ENCODE measurements around the gene SCUBE1. TPM values are rescaled to one million over a fixed set of nuclear protein-coding genes. Genes with fewer than 3 reads are reported as not detected.

SCUBE1 gene
- total RNA-seq, 1 experiment from 2014 or later = 3.9 TPM

DNA sequence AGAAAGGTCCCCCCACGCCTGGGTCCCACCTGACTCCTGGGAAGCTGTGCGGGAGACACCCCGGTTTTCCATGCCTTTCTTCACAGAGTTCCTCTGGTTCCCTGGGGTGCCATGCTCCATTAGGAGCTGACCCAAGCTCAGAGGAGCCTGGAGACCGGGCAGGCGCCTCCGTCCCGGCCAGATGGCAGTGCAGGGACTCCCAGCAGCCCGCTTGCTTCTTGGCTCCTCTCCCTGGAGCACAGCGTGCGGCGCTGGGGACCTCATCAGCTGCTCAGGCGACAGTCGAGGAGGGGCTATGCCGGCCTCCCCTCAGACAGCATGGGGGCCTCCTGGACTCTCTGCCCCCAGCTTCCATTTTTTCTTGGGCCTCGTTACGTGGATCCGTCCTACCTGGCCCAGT is 143.1 kb downstream of the SCUBE1 start (continued):
- no peak for TF ChIP-seq EZH2 (IDR thresholded peaks at IDR 0.05)
- TF ChIP-seq, protein P1, sequence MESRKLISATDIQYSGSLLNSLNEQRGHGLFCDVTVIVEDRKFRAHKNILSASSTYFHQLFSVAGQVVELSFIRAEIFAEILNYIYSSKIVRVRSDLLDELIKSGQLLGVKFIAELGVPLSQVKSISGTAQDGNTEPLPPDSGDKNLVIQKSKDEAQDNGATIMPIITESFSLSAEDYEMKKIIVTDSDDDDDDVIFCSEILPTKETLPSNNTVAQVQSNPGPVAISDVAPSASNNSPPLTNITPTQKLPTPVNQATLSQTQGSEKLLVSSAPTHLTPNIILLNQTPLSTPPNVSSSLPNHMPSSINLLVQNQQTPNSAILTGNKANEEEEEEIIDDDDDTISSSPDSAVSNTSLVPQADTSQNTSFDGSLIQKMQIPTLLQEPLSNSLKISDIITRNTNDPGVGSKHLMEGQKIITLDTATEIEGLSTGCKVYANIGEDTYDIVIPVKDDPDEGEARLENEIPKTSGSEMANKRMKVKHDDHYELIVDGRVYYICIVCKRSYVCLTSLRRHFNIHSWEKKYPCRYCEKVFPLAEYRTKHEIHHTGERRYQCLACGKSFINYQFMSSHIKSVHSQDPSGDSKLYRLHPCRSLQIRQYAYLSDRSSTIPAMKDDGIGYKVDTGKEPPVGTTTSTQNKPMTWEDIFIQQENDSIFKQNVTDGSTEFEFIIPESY (IDR thresholded peaks at IDR 0.05; ENCODE audit: extremely low read depth, insufficient replicate concordance, low read length) = no peak

DNA sequence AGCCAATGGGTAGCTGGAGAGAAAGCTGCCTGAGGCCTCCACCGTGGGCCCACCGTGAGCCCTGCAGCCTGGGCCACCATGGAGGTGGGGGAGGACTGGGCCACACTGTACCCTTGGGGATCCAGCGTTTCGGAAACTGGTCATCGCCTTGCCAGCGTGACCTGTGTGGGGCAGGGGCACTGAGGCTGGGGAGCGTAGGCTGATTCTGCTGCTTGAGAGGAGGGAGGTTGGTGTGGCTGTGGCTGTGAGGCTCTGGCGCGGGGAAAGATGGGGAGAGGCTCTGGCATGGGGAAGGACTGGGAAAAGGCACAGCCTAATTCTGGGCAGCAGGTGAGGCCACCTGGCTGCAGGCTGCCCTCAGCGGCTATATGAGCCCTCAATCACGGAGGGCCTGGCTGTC is 143.6 kb downstream of the SCUBE1 start:
- Histone ChIP-seq H3K9ac (ENCODE audit: low read length) (no peak overlapping the region), H3K4me3 (replicated peaks in 1 of 2; ENCODE audit: low read depth in 1 of 2, low read length in 2 of 2) (no peak overlapping the region), H2AFZ (ENCODE audit: low read depth, low read length, poor library complexity, severe bottlenecking) (no peak overlapping the region), H3K9me2 (ENCODE audit: insufficient read depth) (no peaks in the 10 kb centered on the region), H3K4me1 (ENCODE audit: control insufficient read depth in 1 of 2, insufficient read depth in 2 of 2, low read length in 2 of 2) (peaks cover 12 to 22% of the 10 kb centered on the region in 2 experiments), H3K27me3 (ENCODE audit: insufficient read depth, low read length) (no peaks in the 10 kb centered on the region), H4K20me1 (ENCODE audit: insufficient read depth) (no peaks in the 10 kb centered on the region), H3K9me3 (ENCODE audit: control insufficient read depth in 1 of 2, insufficient read depth in 1 of 2, low read depth in 1 of 2, low read length in 2 of 2) (no peaks in the 10 kb centered on the region), H3K36me3 (ENCODE audit: control insufficient read depth in 1 of 2, insufficient read depth in 2 of 2, low read length in 2 of 2) (no peaks in the 10 kb centered on the region), H3K27ac (ENCODE audit: low read depth, low read length) (no peak overlapping the region), H3K4me2 (ENCODE audit: low read length) (no peak overlapping the region), H3K79me2 (ENCODE audit: insufficient read depth, low read length) (no peaks in the 10 kb centered on the region)
- ATAC-seq = no peak
- RAD21 ChIA-PET (ENCODE audit: low non-redundant PET in 1 of 2, low total read pairs in 2 of 2, uncharacterized antibody in 2 of 2, unreplicated experiment in 2 of 2) = no interaction called here
- no peak for DNase-seq (ENCODE audit: low read depth, low spot score)
- CTCF ChIA-PET = no interaction called here
- POLR2A ChIA-PET = no interaction called here
- intact Hi-C loops (cut with micrococcal nuclease) = no loop called here
- TF ChIP-seq TCF7L2 (IDR thresholded peaks at IDR 0.05; ENCODE audit: borderline replicate concordance, extremely low read depth, insufficient read depth, insufficient read length) (no peak), SRF (IDR thresholded peaks at IDR 0.05; ENCODE audit: low read depth) (no peak)
- TF ChIP-seq, protein P2, sequence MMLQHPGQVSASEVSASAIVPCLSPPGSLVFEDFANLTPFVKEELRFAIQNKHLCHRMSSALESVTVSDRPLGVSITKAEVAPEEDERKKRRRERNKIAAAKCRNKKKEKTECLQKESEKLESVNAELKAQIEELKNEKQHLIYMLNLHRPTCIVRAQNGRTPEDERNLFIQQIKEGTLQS (IDR thresholded peaks at IDR 0.05) = no peak
- no TSS peak for BruUV-seq (replicated peaks)

DNA sequence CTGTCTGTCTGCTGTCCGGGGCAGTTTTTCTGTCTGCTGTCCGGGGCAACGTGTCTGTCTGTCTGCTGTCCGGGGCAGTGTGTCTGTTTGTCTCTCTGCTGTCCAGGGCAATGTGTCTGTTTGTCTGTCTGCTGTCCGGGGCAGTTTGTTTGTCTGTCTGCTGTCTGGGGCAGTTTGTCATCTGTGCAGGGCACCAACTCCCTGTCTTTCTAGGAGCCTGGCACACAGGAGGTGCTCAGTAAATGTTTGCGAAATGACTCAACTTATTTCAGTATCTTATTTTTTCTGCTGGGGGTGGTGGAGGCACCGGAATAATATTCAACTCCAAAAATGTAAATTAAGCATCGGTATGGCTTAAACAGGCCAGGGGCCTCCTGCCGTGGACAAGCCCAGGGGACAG is 144.2 kb downstream of the SCUBE1 start:
- Histone ChIP-seq H3K4me2 (ENCODE audit: low read length) (no peak overlapping the region), H3K9ac (ENCODE audit: low read length) (no peak overlapping the region), H3K79me2 (ENCODE audit: insufficient read depth, low read length) (no peaks in the 10 kb centered on the region), H3K9me2 (ENCODE audit: insufficient read depth) (no peaks in the 10 kb centered on the region), H3K9me3 (ENCODE audit: control insufficient read depth in 1 of 2, insufficient read depth in 1 of 2, low read depth in 1 of 2, low read length in 2 of 2) (no peaks in the 10 kb centered on the region), H2AFZ (ENCODE audit: low read depth, low read length, poor library complexity, severe bottlenecking) (no peak overlapping the region), H4K20me1 (ENCODE audit: insufficient read depth) (no peaks in the 10 kb centered on the region), H3K27ac (ENCODE audit: low read depth, low read length) (no peak overlapping the region), H3K27me3 (ENCODE audit: insufficient read depth, low read length) (no peaks in the 10 kb centered on the region), H3K4me1 (ENCODE audit: control insufficient read depth in 1 of 2, insufficient read depth in 2 of 2, low read length in 2 of 2) (peaks cover 12 to 22% of the 10 kb centered on the region in 2 experiments), H3K36me3 (ENCODE audit: control insufficient read depth in 1 of 2, insufficient read depth in 2 of 2, low read length in 2 of 2) (no peaks in the 10 kb centered on the region), H3K4me3 (replicated peaks in 1 of 2; ENCODE audit: low read depth in 1 of 2, low read length in 2 of 2) (no peak overlapping the region)
- ATAC-seq (no peak), DNase-seq (ENCODE audit: low read depth, low spot score) (no peak)
- RAD21 ChIA-PET (ENCODE audit: low non-redundant PET in 1 of 2, low total read pairs in 2 of 2, uncharacterized antibody in 2 of 2, unreplicated experiment in 2 of 2) = no interaction called here
- TF ChIP-seq RAD21 (IDR thresholded peaks at IDR 0.05; ENCODE audit: low read depth) (no peak), EZH2phosphoT487 (IDR thresholded peaks at IDR 0.05; ENCODE audit: borderline replicate concordance) (no peak), TCF7L2 (IDR thresholded peaks at IDR 0.05; ENCODE audit: borderline replicate concordance, extremely low read depth, insufficient read depth, insufficient read length) (no peak), POLR2A (IDR thresholded peaks at IDR 0.05; ENCODE audit: borderline replicate concordance, extremely low read depth, insufficient read depth, insufficient read length) (no peak), EGR1 (IDR thresholded peaks at IDR 0.05; ENCODE audit: low read depth) (no peak), ZNF274 (IDR thresholded peaks at IDR 0.05; ENCODE audit: low read depth, low read length) (no peak), EZH2 (IDR thresholded peaks at IDR 0.05) (no peak), POLR2AphosphoS5 (IDR thresholded peaks at IDR 0.05; ENCODE audit: low read depth, low read length) (no peak), FOSL1 (IDR thresholded peaks at IDR 0.05; ENCODE audit: low read depth) (no peak)
- POLR2A ChIA-PET = no interaction called here
- intact Hi-C loops (cut with micrococcal nuclease) = no loop called here
- BruUV-seq (replicated peaks) = no TSS peak
- CTCF ChIA-PET = no interaction called here

Data from HCT116 (cell line).